GM21576 (cell line): ENCODE data around the gene CIT.
"Not testable (repeated sequence)": the region's sequence is repeated elsewhere in the genome, so short reads cannot be mapped to it uniquely, and the experiment has no call there.

ENCODE experiments used
- ATAC-seq: cut with Tn5 transposase; IDR thresholded peaks from one replicate; pipeline ENCODE4 v1.9.1; 2021; ENCODE audit warnings: mild to moderate bottlenecking, moderate library complexity; ENCODE audit not compliant: unreplicated experiment

CIT gene

DNA sequence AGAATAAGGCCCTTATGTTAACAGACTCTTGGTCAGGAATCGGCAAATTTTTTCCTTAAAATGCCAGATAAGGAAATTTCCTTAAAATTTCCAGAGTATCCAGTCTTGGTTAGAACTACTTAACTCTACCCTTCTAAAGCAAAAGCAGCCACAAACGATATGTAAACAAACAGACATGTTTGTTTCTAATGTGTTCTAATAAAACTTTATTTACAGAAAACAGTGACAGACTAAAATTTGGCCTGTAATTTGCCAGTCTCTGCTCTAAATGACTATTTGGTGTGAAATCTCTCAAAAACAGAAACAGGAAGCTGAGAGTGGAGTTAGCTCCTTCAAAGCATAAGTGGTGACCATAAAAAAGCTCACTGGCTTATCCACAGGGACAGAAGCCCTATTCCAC, 131.0 kb downstream of the CIT start:
- no peak for ATAC-seq

DNA sequence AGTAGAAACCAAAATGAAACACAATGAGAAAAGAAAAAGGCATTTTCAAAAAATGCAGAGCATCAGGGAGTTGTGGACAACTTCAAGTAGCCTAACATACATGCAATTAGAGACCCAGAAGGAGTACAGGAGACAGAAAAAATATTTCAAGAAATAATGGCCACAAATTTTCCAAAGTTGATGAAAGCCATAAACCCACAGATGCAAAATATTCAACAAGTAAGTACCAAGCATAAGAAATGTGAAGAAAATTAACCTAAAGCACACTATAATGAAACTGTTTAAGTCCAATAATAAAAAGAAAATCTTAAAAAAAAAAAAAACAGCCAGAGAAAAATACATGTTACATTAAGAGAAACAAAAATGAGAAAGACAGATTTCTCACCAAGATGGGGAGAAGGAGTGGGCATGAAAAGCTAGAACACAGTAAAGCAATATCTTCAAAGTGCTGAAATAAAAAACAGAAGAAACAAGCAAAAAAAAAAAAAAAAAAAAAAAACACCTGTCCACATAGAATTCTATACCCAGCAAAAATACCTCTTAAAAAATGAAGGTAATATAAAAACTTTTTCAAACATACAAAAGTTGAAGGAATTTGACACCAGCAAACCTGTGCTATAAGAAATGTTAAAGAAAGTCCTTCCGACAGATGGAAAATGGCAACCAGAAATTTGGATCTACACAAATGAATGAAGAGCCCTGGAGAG, 132.1 kb downstream of the CIT start:
- no peak for ATAC-seq

DNA sequence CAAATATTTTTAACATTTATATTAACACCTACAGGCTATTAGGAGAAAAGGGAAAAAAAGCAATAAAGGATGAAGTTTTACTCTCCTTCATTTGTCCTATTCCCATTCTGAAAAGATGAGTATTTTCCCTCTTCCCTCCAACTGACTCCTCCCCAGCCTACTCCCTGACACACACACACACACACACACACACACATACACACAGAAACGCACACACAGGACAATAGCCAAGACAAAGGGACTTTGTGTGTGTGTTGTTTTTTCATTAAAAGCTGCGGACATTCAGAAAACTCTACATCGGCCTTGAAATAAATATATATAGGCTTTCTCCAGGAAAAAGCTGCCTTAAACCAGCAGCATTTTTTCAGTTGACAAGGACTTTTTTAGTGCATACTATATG, 134.4 kb downstream of the CIT start:
- no peak for ATAC-seq

DNA sequence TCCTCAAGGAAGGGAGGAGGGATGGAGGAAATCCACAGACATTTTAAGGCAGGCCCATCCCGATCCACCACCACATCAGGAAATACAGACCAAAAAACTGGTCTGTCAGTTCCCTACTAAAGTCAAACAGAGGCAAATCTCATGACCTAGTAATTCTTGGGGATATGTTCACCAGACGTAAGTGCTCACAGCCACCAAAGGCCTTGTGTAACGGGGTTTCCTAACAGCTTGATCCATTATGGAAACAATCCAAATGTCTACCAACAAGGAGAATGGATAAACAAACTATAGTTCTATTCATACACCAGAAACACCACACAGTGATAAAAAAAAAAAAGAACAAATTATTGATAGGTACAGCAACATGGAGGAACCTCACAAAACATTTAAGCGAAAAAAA, 136.3 kb downstream of the CIT start:
- no peak for ATAC-seq

DNA sequence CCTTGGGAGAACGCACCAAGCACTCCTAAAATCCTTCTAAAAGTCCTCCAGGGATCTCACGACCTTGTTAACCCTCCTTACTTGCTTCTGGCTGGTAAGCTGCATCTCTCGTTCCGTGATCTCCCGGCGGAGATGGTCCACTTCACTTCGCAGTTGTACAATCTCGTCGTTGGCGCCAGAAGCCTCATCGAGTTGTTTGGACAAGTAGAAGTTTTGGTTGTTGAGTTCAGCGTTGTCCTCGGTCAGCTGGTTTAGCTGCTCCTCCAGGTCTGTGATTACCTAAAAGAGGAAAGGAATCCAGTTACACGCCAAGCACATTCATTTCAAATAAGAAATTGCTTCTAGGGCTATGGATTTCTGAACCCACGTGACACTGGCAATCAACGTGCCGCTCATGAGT, 142.0 kb downstream of the CIT start:
- no peak for ATAC-seq

DNA sequence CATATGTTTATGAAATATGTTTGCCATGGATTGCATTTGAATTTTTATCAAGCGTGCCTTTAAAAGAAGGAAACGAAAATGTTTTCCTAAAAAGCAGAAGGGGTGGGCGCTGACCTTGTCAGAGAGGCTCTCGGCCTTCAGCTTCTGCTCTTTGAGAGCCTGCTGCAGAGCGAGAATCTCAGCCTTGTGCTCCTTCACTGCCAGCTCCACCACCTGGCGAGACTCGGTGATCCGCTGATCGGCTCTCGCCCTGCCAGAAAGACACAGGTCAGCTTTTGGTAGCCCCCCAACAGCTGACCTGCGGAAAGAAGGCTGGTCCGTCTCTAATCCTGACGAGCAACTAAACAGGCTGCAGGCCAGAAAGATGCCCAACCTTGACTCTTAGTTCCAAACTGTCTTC, 146.7 kb downstream of the CIT start:
- ATAC-seq: no peak

DNA sequence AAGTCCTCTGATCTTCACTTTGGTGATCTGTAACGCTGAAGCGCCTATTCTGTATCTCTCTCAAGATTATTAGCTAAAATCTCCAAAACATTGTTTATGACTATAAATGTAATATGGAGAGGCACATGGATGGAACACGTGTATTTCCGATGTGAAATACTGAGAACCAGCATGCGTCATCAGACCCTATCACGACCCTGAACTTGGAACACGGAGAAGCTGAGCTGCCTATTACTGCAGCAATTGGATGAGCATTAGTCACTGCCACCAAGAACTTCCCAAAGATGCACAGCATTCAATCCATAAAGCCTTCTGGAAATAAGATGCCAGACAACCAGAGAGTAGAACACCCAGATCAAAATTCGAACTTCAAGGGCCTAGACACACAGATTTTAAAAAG, 147.2 kb downstream of the CIT start:
- ATAC-seq: no peak

DNA sequence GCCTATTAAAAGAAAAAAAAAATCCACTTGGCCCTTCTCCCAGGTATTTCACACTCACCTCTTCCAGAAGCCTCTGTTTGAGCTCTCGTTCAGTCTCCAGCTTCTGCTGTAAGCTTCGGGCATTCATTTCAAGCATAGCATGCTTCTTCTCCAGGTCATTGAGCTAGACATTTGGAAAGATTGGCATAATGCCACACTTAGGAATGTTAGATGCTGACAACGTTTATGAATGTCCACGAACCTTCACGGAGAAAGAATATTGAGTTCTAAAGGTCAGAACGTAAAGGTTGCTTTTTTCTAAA, 148.7 kb downstream of the CIT start:
- ATAC-seq: no peak

DNA sequence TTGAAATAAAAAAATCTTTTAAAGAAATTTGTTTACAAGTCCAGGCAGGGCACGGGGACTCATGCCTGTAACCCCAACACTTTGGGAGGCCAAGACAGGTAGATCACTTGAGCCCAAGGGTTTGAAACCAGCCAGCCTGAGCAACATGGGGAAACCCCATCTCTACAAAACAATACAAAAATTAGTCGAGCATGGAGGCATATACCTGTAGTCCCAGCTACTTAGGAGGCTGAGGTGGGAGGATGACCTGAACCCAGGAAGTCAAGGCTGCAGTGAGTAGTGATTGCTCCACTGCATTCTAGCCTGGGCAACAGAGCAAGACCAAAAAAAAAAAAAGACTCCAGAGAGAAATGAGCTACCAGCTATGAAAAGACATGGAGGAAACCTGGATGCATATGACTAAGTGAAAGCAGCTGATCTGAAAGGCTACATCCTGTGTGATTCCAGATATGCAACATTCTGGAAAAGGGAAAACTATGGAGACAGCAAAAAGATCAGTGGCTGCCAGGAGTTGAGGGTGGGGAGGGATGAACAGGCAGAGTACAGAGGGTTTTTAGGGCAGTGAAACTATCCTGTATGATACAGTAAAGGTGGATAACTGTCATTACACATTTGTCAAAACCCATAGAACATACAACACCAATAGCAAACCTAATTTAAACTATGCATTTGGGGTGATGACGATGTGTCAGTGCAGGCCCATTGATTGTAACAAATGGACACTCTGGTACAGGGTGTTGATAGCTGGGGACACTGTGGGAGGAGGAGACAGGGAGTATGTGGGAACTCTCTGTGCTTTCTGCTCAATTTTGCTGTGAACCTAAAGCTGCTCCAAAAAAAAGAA, 149.3 kb downstream of the CIT start:
- ATAC-seq: no peak

DNA sequence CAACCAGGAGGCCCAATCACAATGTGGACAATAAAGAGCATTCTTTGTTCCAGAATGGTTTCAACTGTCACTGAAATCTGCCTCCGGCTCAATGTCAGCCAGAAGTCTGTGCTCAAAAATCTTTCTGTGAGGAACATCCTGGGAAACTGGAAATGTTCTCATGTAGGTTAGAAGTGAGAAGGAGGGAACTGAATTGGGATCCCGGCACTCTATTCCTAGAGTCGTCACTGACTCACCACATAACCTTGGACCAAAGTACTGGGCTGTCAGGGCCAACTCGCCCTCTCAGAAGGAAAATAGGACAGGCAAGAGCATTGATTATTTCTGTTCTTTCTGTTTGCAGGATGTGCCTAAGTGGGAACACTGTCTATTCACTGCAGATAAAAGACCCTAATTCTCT, 151.6 kb downstream of the CIT start:
- no peak for ATAC-seq

DNA sequence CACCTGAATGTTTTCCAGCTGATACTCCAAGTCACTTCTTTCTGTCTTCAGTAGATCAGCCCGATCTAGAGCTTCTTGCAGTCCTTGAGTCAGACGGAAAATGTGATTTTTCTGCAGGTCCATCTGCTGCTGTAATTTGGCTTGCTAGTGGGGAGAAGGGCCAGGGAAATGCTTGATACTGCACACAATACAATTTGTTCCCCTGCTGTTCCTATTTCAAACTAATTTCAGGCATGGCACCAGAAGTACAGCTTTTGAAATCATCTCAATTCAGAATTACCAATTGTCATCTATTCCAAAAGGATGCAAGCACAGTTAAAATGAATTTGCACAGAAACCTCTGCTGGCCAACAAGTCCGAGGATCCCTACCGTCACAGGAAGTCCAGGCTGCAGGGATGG, 155.8 kb downstream of the CIT start:
- no peak for ATAC-seq

DNA sequence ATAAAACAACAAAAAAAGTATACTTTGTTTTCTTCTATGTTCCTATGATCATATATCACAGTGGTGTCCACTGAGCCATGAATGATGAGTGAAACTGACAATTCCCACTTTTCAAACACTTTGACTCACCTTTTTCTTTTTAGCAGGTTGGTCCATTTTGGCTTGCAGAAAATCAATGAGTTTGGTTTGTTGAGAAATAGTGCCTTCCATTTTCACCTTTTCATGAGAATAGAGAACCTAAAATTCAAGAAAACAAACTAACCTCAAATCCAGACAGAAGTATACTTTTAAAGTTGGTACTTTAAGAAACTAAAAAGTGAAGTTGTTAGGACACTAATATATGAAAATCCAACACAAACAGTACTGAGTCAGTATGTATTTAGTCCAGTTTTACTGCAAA, 156.8 kb downstream of the CIT start:
- ATAC-seq: no peak

DNA sequence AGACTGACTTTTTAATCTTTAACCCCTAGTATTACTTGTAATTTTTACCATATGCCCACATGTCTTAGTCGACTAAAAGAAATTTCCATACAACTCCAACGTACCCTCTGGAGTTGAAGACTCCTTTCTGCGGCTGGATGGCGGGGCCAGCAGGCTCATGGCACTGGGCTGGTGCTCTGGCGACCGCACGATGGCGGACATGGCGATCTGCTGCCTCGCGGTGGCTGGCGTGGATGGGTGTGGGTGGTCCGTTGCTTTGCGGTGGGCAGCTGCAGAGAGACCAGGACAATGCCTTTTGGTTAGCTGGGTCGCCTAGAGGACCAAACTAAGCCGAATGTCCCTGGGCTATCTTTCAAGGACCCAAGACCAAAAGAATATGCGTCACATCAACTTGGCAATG, 159.0 kb downstream of the CIT start:
- no peak for ATAC-seq

DNA sequence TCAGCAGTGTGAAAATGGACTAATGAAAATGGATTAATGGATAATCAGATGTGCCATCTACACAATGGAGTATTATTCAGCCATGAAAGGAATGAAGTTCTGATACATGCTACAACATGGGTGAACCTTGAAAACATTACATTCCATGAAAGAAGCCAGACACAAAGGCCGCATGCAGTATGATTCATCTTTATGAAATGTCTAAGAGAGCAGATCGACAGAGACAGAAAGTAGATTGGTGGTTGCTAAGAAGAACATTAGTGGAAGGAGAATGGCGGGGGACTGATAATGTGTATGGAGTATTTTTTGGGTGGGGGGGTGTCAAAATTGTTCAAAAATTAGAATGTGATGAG, 161.9 kb downstream of the CIT start:
- no peak for ATAC-seq

DNA sequence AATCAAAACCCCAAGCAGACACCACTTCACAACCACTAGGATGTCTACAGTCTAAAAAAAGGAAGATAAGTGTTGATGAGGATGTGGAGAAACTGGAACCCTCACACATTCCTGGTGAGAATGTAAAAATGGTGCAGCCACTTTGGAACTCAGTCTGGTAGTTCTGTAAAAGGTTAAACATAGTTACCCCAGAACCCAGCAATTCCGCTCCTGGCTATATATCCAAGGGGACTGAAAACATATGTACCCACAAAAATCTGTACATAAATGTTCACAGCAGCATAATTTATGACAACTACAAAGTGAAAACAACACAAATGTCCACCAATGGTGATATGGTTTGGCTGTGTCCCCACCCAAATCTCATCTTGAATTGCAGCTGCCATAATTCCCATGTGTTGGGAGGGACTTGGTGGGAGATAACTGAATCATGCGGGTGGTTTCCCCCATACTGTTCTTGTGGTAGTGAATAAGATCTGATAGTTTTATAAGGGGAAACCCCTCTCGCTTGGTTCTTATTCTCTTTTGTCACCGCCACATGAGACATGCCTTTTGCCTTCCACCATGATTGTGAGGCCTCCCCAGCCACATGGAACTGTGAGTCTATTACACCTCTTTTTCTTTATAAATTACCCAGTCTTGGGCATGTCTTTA, 162.4 kb downstream of the CIT start:
- ATAC-seq: no peak

DNA sequence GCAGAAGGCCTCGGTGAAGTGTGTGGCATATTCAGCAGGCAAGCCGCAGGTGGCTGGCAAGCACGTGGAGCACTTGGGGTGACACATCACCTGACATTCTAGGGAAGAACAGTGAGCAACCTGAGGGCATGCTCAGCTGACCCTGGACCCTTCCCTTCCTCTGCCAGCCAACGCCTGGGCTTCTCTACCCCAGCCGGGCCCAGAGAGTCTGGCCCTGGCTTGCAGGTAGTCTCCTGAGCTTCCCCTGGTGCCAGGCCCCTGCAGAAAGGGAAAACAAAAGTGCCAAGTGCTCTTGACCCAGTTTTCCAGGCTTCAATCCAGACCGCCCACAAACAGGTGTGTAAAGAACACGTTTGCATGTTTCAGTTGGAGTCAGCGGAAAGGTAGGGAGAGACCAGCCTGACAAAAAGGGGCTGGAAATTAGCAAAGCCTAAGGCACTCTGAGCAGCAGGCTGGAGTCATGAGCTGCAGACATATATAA, 163.5 kb downstream of the CIT start:
- no peak for ATAC-seq

DNA sequence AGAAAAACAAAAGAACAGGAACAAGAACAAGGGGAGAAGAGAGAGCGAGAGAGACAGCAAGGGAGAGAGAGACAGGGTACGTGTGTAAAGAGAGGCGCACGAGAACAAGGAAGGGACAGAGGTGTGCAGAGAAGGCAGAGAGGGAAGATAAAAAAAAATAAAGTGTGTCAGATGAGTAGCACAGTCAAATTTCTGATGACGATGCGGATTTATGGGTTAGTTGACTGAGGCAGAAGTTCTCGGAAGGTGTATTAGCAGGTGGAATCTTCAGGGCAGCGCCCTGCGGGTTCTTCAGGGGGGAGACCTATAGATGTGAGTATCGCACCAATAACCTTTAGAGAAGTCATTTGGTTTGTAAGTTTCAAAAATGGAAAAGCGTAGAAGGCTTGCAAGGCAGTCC, 164.4 kb downstream of the CIT start:
- no peak for ATAC-seq

DNA sequence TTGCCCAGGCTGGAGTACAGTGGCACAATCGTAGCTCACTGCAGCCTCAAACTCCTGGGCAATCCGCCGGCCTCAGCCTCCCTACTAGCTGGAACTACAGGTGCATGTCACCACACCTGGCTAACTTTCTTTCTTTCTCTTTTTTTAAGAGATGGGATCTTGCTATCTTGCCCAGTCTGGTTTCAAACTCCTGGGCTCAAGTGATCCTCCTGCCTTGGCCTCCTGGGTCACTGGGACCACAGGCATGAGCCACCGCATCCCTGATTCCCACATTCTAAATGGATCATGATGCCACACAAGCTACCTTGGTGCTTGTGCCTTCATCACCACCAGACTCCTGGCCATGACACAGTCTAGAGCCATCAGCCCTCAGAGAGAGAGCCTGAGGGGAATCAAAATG, 165.4 kb downstream of the CIT start:
- ATAC-seq: no peak

DNA sequence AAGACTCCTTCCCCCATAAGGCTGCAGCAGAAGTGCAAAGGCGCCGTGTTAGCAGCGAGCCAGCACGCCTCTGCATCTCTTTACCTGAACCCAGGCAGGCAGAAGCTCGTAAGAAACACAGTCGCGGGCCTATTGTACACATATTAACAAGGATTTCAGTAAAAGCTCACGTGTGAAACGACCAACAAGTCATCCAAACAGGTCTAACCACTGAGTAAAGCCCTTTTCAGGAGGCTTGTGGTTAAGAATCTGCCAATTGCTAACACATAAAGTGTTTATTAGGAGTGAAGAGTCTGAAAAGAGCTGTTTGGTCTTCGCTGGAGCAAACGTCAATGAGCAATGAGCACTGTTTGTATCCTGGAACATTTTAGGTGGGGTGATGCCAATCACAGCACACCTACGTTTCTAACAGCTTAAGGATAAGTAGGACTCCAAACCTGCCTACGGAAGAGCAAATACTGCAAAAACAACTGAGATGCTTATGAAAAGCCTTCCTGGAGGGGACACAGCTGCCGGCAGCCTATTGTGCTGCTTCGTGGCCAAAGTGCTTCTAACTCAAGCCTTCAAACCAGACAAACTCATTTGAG, 166.1 kb downstream of the CIT start:
- ATAC-seq: no peak

DNA sequence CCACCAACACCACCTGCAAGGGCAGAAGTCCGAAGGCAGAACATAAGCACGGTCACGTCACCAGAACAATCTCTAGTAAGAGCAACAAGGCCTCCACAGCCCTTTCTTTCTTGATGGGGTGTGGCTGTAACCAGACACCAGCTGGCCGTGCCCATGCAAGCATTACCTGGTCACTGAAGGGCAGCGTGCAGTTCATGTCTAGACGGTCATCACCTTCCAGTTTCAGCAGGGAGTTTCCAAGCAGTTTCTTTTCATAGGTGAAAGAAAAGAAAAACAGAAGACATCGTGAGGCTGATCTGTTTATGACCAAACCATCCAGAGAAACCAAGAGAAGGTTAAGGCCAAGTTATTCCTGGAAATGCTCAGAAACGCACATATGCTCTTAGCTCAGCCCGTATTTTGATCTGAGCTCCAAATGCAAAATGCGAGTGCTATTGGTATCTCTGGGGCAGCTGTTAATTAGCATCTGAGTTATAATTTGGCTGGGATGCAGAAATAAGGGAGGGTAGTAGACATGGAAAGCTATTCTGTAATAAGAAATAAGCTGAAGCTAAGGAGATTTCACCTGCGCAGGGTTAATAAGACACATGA, 166.7 kb downstream of the CIT start:
- ATAC-seq: no peak

DNA sequence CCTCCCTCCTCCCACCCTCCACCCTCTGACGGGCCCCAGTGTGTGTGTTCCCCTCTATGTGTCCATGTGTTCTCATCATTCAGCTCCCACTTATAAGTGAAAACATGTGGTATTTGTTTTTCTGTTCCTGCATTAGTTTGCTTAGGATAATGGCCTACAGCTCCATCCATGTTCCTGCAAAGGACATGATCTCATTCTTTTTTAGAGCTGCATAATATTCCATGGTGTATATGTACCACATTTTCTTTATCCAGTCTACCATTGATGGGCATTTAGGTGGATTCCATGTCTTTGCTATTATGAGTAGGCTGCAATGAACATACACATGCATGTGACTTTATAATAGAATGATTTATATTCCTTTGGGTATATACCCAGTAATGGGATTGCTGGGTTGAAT, 170.7 kb downstream of the CIT start:
- ATAC-seq: not testable (repeated sequence)
